Loucy (cell line): ENCODE measurements around the gene RBM23.

Experiments used
- EZH2phosphoT487 ChIP-seq: fragments of 200-600 bp; IDR thresholded peaks from 2 replicates; pipeline ENCODE4 v1.6.1; 2018; ENCODE audit warnings: antibody characterized with exemption, mild to moderate bottlenecking, moderate library complexity, borderline replicate concordance
- TF ChIP-seq, protein P1 (sequence below): fragments of 200-600 bp; sonication (generic); conservative IDR thresholded peaks from 2 replicates; pipeline ENCODE4 v1.5.1; 2014; ENCODE audit warnings: mild to moderate bottlenecking, antibody characterized with exemption, low read length

DNA sequence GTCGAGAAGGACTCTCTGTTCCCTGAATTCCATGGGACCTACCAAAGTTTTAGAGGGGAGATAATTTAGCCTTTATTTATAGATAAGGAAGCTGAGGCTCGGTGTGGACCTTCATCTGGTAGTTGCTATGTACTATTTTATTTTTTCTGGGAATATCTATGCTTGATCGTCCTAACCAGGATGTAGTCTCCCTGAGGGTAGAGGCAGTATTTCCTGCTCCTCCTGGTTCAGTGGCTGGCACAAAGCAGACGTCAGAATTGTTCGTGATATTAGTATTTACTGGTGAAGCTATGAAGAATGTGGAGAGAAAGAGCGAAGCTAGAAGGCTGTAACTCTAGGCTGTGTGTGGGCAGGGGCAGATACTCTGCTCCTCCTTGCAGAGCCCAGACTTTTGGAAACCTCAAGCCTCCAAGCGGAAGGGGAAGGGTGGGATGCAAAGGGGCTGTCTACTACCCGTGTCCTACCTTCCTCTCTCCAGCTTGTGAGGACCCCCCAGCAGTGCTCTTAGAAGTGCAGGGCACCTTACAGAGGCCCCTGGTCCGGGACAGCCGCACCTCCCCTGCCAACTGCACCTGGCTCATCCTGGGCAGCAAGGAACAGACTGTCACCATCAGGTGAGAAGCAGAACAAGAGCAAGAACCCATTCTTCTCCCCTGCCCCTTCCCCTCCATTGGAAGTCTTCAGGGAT is 46.0 kb downstream of the RBM23 start:
- TF ChIP-seq, protein P1, sequence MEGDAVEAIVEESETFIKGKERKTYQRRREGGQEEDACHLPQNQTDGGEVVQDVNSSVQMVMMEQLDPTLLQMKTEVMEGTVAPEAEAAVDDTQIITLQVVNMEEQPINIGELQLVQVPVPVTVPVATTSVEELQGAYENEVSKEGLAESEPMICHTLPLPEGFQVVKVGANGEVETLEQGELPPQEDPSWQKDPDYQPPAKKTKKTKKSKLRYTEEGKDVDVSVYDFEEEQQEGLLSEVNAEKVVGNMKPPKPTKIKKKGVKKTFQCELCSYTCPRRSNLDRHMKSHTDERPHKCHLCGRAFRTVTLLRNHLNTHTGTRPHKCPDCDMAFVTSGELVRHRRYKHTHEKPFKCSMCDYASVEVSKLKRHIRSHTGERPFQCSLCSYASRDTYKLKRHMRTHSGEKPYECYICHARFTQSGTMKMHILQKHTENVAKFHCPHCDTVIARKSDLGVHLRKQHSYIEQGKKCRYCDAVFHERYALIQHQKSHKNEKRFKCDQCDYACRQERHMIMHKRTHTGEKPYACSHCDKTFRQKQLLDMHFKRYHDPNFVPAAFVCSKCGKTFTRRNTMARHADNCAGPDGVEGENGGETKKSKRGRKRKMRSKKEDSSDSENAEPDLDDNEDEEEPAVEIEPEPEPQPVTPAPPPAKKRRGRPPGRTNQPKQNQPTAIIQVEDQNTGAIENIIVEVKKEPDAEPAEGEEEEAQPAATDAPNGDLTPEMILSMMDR, result peak; percentile 16; the same call in 1 of the 2 replicates
- no peak for TF ChIP-seq EZH2phosphoT487
